ENCODE measurements around the gene SLC22A5.

- TF ChIP-seq CTCF (IDR thresholded peaks at IDR 0.05) (no peak), POLR2A (IDR thresholded peaks at IDR 0.05) (no peak)
Observed at GRCh38 chr5:132389051-132389331, 19.5 kb downstream of the SLC22A5 start.

All from Peyer's patch (tissue), 4 donors.